Measurements from ENCODE around the gene CBX1.

DNA sequence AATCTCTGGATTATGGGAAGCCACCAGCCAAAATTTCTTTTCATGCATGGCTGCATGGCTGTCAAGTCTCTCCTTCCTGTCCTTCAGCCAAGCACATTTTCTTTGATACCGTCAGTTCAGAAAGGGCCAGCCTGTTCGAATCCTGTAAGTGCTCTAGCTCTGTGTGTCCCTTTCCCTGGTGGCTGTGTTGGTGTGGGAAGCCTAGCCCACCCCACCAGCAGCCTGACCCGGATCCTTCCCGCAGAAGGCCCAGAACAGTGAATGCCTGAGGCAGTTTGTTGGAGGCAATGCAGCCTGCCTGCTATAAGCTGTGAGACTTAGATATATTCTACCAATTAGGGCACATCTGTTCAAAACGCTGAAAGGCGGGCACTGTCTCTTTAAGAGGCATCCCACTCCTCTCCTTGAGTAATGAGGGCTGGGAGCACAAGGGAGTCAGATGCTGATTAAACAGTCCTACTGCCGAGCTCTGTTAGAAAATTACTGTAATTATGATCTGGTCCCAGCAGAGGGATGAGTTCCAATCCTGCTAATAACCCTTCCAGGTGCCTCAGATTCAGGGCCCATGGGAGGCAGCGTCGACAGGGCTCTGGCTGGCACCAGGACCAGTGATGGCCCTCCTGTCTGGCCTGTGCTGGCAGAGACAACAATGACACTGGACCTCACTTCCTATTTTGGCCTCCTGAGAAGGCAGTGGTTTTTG, 24.7 kb upstream of the CBX1 start:
- TF ChIP-seq, protein P1, sequence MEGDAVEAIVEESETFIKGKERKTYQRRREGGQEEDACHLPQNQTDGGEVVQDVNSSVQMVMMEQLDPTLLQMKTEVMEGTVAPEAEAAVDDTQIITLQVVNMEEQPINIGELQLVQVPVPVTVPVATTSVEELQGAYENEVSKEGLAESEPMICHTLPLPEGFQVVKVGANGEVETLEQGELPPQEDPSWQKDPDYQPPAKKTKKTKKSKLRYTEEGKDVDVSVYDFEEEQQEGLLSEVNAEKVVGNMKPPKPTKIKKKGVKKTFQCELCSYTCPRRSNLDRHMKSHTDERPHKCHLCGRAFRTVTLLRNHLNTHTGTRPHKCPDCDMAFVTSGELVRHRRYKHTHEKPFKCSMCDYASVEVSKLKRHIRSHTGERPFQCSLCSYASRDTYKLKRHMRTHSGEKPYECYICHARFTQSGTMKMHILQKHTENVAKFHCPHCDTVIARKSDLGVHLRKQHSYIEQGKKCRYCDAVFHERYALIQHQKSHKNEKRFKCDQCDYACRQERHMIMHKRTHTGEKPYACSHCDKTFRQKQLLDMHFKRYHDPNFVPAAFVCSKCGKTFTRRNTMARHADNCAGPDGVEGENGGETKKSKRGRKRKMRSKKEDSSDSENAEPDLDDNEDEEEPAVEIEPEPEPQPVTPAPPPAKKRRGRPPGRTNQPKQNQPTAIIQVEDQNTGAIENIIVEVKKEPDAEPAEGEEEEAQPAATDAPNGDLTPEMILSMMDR (IDR thresholded peaks at IDR 0.05), result no peak
- TF ChIP-seq POLR2AphosphoS5 (IDR thresholded peaks at IDR 0.05; ENCODE audit: insufficient read depth in 1 of 2, low read depth in 1 of 2) (no peak), POLR2A (IDR thresholded peaks at IDR 0.05) (no peak)

Measured in vagina (tissue), 2 donors.